HTR-8/SVneo (cell line): ENCODE data around the gene TOP2A.
"Not testable (repeated sequence)": the region's sequence is repeated elsewhere in the genome, so short reads cannot be mapped to it uniquely, and the experiment has no call there.

ENCODE experiments used
- DNase-seq: peaks from one replicate; pipeline ENCODE4 v3.0.0; 2011; ENCODE audit warnings: low spot score, mixed read lengths; ENCODE audit not compliant: insufficient read length
- FAIRE-seq: peaks from 2 replicates; lab custom pipeline; 2011; peaks lifted over from hg19 to GRCh38; lab: Jason Lieb, UNC

The TOP2A gene

DNA sequence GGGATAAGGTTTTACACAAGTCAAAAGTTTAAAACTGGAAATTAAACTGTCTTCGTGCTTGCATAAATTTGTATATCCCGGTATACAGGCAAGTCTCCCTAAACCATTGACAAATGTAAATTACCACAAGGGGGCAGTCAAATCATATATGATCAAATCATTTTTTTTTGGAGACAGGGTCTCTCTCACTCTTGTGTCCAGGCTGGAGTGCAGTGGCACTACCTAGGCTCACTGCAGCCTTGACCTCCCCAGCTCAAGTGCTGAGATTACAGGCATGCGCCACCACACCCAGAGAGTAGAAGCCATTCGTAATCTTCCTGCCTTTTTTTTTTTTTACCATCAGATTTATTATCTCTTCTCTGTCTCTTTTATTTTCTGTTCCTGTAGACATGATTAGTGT, 18.5 kb downstream of the TOP2A start:
- FAIRE-seq (no peak), DNase-seq (peak; percentile 43)

DNA sequence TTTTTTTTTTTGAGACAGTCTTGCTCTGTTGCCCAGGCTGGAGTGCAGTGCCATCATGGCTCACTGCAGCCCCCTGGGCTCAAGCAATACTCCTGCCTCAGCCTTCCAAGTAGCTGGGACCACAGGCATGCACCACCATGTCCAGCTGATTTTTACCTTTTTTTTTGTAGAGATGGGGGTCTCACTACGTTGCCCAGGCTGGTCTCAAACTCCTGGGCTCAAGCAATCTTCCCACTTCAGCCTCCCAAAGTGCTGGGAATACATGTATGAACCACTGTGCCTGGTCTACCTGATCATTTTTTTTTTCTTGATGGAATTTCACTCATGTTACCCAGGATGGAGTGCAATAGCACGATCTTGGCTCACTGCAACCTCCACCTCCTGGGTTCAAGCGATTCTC, 31.1 kb downstream of the TOP2A start:
- not testable (repeated sequence) for FAIRE-seq, DNase-seq

DNA sequence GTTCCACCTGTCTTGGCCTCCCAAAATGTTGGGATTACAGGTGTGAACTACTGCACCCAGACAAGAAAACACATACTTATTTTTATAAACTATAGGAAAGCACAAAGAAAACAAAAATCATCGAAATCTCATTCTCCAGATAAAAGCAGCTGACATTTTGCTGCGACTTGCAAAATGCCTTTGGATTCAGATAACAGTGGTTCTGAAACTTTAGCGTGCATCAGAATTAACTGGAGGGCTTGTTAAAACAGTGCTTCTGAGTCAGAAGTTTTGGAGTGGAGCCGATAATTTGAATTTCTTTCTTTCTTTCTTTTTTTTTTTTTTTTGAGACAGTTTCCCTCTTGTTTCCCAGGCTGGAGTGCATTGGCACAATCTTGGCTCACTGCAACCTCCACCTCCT, 35.4 kb downstream of the TOP2A start:
- FAIRE-seq (no peak), DNase-seq (no peak)

DNA sequence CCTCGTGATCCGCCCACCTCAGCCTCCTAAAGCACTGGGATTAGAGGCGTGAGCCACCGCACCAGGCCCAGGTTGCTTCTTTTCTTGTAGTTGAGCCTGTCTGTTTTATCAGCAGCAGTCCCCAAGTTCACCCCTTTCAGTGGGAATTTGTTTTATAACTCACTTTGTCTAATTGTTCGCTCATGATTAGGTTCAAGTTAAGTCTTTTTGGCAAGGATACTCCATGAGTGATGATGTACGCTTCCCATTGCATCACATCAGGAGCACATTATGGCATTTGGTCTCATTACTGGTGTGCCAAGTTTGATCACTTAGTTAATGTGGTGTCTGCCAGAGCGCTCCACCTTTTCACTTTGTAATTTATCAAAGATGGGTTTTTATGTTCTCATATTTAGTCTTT, 38.7 kb downstream of the TOP2A start:
- DNase-seq (no peak), FAIRE-seq (no peak)

DNA sequence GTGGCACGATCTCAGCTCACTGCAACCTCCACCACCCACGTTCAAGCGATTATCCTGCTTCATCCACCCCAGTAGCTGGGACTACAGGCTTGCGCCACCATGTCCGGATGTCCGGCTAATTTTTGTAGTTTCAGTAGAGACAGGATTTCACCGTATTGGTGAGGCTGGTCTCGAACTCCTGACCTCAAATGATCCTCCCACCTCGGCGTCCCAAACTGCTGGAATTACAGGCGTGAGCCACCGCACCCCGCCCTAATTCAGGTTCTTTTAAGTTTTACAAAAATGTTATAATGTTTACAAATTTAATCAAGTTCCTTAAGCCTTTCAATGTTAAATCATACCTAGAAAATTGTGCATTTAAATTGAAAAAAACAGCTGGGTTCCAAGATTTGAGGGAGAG, 39.9 kb downstream of the TOP2A start:
- no peak for DNase-seq
- no peak for FAIRE-seq

DNA sequence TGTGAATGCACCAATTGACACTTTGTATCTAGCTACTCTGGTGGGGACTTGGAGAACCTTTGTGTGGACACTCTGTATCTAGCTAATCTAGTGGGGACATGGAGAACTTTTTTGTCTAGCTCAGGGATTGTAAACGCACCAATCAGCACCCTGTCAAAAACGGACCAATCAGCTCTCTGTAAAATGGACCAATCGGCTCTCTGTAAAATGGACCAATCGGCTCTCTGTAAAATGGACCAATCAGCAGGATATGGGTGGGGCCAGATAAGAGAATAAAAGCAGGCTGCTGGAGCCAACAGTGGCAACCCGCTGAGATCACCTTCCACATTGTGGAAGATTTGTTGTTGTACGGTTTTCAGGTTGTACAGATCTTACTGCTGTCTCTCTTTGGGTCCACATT, 41.2 kb downstream of the TOP2A start:
- DNase-seq, FAIRE-seq: not testable (repeated sequence)

DNA sequence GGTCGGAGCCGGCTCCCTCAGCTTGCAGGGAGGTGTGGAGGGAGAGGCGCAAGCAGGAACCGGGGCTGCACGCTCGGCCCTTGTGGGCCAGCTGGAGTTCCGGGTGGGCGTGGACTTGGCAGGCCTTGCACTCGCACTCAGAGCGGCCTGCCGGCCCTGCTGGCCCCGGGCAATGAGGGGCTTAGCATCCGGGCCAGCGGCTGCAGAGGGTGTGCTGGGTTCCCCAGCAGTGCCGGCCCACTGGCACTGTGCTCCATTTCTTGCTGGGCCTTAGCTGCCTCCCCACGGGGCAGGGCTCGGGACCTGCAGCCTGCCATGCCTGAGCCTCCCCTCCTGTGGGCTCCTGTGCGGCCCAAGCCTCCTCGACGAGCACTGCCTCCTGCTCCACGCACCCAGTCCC, 41.9 kb downstream of the TOP2A start:
- DNase-seq, FAIRE-seq: not testable (repeated sequence)

DNA sequence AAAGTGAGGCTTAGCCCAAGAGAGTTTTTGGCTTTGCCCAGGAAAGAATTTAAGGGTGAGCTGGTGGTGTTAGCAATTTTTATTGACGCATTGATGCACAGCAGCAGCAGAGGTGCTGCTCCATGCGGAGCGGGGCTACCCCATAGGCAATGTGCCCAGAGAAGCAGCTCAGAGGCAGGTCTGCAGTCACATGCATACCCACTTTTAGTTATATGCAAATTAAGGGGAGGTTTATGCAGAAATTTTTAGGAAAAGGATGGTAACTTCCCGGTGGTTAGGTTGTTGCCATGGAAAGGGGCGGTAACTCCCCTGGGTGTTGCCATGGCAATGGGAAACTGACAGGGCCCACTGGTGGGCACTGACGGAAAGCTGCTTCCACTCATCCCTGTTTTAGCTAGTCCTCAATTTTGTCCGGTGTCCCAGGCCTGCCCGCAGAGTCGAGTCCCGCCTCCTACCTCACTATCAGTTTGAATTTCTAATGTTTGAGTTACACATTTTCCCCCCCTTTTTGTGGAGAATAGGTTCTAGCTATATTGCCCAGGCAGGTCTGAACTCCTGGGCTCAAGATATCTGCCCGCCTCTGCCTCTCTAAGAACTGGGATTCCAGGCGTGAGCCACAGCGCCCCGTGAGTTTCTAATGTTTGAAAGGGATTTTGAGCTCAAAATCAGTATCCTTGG, 42.7 kb downstream of the TOP2A start:
- DNase-seq, result no peak
- FAIRE-seq, result no peak

DNA sequence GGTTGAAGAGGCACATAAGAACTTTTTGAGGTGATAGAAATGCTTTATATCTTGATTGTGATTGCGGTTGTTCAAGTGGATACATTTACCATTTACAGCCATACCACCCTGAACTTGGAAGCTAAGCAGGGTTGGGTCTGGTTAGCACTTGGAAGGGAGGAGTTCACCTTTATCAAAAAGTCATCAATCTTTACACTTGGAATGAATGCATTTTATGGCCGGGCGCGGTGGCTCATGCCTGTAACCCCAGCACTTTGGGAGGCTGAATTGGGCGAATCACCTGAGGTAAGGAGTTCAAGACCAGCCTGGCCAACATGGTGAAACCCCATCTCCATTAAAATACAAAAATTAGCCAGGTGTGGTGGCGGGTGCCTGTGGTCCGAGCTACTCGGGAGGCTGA, 43.7 kb downstream of the TOP2A start:
- no peak for FAIRE-seq
- DNase-seq, result no peak

DNA sequence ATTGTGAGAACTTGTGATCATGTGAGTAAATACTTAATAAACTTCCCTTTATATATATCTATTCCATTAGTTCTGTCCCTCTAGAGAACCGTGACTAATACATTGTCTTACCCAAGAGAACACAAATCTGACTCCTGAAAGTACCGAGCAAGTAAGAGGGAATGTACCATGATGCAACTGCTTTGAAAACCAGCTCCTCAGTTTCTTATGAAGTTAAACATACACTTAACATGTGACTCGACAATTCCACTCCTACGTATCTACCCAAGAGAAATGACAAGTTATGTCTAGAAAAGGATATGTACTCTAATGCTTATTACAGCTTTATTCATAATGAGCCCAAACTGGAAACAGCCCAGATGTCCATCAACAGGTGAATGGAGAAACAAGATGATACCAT, 44.4 kb downstream of the TOP2A start:
- DNase-seq, result no peak

DNA sequence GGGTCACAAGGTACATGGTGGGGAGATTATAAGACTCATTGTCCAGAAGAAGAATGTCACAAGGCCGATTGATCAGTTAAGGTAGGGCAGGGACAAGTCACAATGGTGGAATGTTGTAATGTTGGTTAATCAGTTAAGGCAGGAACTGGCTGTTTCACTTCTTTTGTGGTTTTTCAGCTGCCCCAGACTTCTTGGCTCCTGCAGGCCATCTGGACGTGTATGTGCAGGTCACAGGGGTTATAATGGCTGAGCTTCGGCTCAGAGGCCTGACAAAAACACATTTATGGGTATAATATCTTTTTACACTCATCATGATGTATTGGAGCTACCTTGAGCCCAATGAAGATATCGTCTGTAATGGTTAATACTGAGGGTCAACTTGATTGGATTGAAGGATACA, 45.1 kb downstream of the TOP2A start:
- FAIRE-seq, DNase-seq: not testable (repeated sequence)

More for the DNA sequence above, 44.4 kb downstream of the TOP2A start:
- FAIRE-seq, result no peak

DNA sequence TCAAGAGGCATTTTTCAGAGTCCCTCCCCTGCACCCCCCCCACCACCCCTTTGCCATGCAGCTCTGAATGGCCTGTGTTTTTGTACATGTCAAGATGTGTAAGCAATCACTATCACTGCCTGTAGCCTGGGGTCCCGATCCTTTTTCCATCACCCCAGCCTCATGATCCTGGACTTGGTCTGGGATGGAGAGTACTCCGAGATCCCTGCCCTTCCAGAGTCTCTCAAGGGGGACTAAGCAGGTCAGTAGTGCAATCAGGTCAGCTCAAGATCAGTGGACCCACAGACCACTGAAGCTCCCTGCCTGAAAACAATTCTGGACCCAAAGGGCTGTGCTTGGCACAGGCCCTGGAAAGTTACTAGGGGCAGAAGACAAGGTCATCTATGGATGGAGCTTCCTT, 45.7 kb downstream of the TOP2A start:
- FAIRE-seq (no peak), DNase-seq (no peak)

DNA sequence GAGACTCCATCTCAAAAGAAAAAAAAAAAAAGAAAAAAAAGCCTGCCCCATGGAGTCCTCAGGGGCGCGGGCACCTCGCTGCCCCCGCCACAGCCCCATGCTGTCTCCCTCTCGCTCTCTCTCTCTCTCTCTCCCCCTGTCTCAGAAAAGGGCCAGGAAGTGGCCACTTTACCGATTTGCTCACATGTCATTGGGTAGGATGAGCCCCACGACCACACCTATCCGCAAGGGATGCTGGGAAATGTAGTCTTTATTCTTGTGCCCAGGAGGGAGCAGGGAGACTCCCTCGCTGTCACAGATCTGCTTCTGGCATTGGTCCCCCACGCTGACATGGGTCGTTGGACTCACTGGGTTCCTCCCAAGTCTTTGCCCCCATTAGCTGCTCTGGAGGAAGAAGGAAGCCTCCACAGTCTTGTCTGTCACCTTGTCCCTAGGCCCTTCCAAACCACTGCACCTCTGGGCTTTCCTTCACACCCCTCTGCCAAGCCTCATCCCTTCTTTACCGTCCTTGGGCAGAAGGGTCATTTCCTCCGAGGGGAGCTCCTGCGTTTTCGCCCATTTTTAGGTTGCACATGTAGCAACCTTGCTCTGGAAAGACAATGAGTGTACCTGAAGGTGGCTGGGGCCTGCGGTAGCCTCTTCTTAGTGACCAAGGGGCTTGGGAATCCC, 46.3 kb downstream of the TOP2A start:
- FAIRE-seq (no peak), DNase-seq (no peak)

DNA sequence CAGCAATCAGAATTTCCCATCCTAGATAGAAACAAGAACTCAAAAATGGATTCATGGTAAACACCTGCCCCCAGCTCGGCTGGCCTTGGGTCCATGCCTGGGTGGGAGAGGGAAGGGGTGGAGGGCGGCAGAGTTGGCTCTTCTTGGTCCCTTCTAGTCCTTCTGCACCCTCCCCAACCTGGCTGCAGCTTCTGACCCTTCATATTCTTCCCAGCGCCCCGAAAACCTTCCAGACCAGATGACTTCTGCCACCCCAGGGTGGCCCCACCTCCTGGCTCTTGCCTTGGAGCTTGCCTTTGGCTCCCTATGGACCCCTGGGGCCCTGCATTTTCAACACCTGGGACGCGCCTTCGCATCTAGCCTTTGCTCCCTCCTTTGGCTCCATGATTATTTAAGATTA, 47.8 kb downstream of the TOP2A start:
- FAIRE-seq (no peak), DNase-seq (no peak)

DNA sequence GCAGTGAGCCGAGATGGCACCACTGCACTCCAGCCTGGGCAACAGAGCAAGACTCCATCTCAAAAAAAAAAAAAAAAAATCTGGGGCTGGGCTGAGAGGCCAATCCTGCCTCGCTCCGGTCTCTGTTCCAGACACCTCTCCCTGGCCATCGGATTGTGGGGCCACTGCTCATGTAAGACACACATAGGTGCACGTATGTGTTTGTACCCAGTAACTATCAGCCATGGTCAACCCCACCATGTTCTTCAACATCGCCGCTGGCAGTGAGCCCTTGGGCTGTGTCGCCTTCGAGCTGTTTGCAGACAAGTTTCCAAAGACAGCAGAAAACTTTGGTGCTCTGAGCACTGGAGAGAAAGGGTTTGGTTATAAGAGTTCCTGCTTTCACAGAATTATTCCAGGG, 50.0 kb downstream of the TOP2A start:
- not testable (repeated sequence) for DNase-seq, FAIRE-seq

DNA sequence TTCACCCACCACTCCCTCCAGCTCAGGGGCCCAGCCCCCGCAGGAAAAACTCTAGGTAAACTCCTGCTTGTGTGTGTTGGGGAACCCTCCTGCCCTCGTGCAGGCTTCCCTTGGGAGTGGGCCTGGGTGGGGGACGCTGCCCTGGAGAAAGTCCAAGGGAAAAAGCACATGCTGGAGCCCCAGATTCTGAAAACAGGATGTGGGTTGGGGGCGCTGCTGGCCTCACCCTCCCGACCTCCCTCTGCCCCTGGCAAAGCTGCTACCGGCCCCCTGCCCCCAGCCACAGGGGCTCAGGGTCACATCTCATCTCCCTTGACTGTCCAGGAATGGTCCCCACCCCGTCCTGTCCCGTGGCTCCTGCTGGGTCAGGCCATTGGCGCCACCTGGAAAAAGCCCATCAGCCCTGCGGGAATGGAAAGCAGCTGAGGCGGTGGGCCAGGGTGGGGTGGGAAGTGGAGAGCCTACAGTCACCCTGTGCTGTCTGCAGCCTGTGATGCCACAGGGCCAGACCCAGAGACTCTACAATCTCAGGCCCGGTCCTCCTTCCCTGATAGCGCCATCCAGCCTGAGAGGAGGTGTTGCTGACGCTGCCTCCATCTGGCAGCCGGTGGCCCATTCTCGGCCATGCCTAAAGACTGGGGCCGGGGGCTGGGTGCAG, 50.7 kb downstream of the TOP2A start:
- DNase-seq (no peak), FAIRE-seq (no peak)

DNA sequence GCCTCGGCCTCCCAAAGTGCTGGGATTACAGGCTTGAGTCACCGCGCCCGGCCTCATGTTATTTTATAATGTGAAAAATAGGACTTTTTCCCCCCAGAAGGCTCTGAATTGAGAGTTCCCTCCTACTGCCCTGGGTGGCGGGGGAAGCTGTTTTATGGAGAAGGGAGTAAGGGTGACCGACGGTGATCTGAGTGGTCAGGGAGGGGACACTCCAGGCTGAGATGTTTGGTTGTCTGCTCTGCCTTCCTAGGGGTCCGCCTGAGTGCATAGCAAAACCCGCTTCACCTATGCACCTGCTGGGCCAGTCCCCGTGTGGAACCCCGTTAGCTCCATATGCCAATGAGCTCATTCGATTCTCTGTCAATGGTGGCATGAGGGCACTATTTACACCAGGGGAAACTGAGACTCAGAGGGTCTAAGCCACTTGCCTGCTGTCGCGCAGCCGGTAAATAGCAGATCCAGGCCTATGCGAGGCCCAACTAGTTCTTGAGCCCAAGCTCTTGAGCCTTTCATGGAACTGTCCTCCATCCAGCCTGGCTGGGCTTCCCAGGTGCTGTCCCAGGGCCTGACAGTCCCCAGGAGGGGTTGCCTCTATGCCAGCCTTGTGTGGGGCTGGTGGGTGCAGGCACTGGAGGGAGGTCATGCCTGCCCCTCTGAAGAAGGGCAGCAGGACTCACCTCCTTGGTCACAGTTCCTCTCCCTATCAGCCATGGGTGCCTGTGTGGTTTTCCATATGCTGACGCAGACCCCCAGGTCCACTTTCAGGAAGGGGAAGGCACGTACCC, 51.4 kb downstream of the TOP2A start:
- peak; percentile 36 for FAIRE-seq
- no peak for DNase-seq

DNA sequence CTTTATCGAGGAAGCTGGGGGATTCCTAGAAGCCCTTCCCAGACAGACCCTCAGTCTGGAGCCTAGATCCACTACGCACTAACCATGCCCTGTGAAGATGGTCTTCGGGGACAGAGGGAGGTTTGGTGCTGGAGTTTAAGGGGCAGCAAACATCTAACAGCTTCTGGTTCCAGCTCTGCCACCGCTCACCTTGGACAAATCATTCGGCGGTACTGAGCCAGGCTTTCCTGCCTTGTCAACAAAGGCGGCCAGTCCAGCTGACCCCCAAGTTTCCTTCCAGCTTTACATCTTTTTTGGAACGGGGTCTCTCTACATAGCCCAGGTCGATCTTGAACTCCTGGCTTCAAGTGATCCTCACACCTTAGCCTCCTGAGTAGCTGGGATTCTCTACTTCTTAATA, 52.8 kb downstream of the TOP2A start:
- no peak for DNase-seq
- FAIRE-seq, result no peak

DNA sequence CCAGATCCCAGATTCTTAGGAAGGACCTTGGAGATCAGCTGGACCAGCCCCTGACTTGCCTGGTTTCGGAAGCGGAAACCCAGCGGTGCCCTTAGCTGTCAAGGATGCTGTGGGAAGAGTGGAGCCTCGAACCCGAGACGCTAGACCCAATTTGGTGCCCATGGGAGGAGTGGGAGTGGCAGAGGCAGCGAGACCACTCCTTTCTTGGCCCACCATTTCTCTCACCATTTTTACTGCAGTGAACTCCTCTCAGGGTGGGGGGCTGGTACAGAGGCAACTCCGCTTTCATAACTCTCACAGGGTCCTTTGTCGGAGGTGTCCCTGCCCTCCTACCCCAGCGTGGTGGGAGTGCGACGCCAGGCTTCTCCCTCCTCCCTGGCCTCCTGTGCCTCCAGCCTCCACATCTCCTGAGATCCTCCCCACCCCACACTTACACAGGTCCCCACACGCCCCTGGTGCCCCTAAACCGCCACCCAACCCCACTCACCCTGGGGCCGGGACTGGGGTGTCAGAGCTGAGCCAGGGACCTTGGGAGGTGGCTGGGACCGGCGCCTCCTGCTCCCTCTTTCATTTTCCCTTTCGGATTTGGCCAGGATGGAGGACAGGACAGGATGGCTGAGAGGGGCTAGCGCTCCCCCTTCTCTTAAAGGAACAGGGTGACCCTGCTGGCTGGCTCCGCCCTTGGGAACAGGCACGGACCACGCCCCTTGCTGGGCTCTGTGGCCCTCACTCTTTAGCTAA, 53.4 kb downstream of the TOP2A start, which contains the start of gene GJD3:
GJD3 (minus strand) TSS at position 617 of the 741 bp plus-strand sequence. CDS start 922 bp downstream, outside the sequence.
- FAIRE-seq, result no peak
- no peak for DNase-seq
